Measurements from ENCODE around the gene FHIP1A. TPM values are rescaled to one million over a fixed set of nuclear protein-coding genes. Genes with fewer than 3 reads are reported as not detected.
A peak's percentile ranks its signal among the peaks of the same experiment; 100 is the strongest.

The FHIP1A gene
- total and polyA plus RNA-seq, 2 of the 8 experiments (the other 6 are each of a cell fraction or from before 2014, with no cell fraction given) = 17.9 to 75.2 TPM

DNA sequence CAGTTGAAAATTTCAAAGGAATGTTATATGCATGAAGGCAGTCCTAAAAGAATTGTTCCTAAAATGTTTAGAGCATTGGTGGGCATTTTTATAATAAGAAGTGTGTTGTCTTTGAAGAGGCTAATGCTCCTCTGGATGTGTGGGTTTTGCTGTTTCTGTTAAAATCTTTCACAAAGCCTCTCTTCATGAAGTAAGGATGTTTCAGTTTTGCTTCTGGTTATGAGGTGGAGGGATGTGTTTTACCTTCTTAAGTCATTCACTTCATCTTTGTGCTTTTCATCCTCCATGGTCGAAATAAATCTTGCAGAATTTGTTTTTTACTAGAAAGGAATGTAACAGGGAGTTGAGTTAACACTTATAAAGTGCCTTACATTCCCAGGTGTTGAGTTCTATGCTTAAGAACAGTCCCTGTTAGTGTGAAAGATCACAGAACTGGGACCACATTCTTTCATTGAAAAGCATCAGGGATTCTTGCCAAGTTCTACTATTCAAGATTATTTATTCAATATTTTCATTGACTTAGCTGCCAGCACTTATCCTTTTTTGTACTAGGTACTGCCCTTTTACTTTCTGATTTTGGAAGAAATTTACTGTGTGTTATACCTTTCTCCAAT, 21.1 kb downstream of the FHIP1A start:
- 62% methylated on average over 1 of the region's 1 CpG; no CpG with 5 or more reads in 1 of the 2 experiments for WGBS, 2 experiments (ENCODE audit: extremely low coverage in 1 of 2, insufficient coverage in 1 of 2, insufficient read length in 1 of 2, insufficient replicate concordance in 2 of 2, low coverage in 1 of 2, low lambda C conversion rate in 2 of 2, missing lambda C conversion rate in 1 of 2)
- Histone ChIP-seq H2BK5ac (ENCODE audit: low read depth, low read length) (no peak overlapping the region), H3K4me3 (ENCODE audit: extremely low read depth in 1 of 4, insufficient read depth in 2 of 4, low read depth in 3 of 4, low read length in 4 of 4) (no peak overlapping the region), H3K23ac (ENCODE audit: insufficient read length) (no peak overlapping the region), H3K9ac (replicated peaks in 1 of 4; ENCODE audit: extremely low read depth in 1 of 4, low read depth in 3 of 4, low read length in 3 of 4) (no peak overlapping the region), H3K9me3 (ENCODE audit: insufficient read depth in 2 of 2, low read depth in 1 of 2, low read length in 1 of 2) (no peaks in the 10 kb centered on the region; a peak in 1 of 4 replicates), H3K79me1 (ENCODE audit: low read depth, low read length) (no peaks in the 10 kb centered on the region), H2AK5ac (ENCODE audit: low read depth, low read length) (no peak overlapping the region), H3K79me2 (ENCODE audit: control insufficient read depth in 1 of 2, insufficient read depth in 2 of 2, low read length in 2 of 2) (peaks cover 4 to 92% of the 10 kb centered on the region in 2 experiments), H4K5ac (ENCODE audit: insufficient read length, low read depth, low read length) (no peak overlapping the region), H2BK20ac (ENCODE audit: low read length) (no peak overlapping the region), H3K14ac (ENCODE audit: insufficient read length) (no peak overlapping the region), H3K18ac (ENCODE audit: extremely low read depth, low read length) (no peak overlapping the region), H3K4me2 (ENCODE audit: insufficient read depth in 1 of 2, low read depth in 2 of 2, low read length in 2 of 2) (no peak overlapping the region), H2BK120ac (replicated peaks; ENCODE audit: low read depth, low read length) (no peak overlapping the region), H3K4me1 (replicated peaks in 1 of 4; ENCODE audit: control insufficient read depth in 3 of 4, insufficient read depth in 4 of 4, low read length in 3 of 4) (peaks cover 2 to 15% (median 12%) of the 10 kb centered on the region in 4 experiments; a peak in 4 of 7 replicates), H3K27ac (ENCODE audit: low read depth, low read length) (no peak overlapping the region), H2BK15ac (ENCODE audit: low read length) (no peak overlapping the region), H3K4ac (replicated peaks; ENCODE audit: insufficient read length, low read depth, low read length) (no peak overlapping the region), H4K91ac (replicated peaks; ENCODE audit: insufficient read length, low read length) (no peak overlapping the region), H2BK12ac (ENCODE audit: low read depth, low read length) (no peak overlapping the region), H3K23me2 (ENCODE audit: low read depth, low read length) (no peaks in the 10 kb centered on the region), H4K20me1 (replicated peaks in 1 of 2; ENCODE audit: control insufficient read depth in 1 of 2, insufficient read depth in 2 of 2, low read length in 2 of 2) (no peaks in the 10 kb centered on the region), H3K56ac (replicated peaks; ENCODE audit: insufficient read length, low read depth, low read length) (no peak overlapping the region), H4K8ac (ENCODE audit: extremely low read depth, insufficient read depth, low read length) (no peak overlapping the region), H2AFZ (ENCODE audit: low read length) (no peak overlapping the region), H3K27me3 (replicated peaks in 1 of 4; ENCODE audit: control insufficient read depth in 3 of 4, extremely low read depth in 1 of 4, insufficient read depth in 3 of 4, low read length in 3 of 4) (no peaks in the 10 kb centered on the region), H3K36me3 (ENCODE audit: control insufficient read depth in 2 of 4, insufficient read depth in 4 of 4, low read length in 3 of 4) (no peaks in the 10 kb centered on the region)
- FAIRE-seq = no peak
- ChIA-PET CTCF (ENCODE audit: partially characterized antibody) (interaction anchor here (1.1 to 1.3 kb wide), 3 partner anchors 11 to 184 kb away, joined by 3 read pairs; no protein-coding TSS in a partner anchor), POLR2A (ENCODE audit: partially characterized antibody) (interaction anchor here (0.7 to 1.8 kb wide), 2 partner anchors 22 to 51 kb away, joined by 3 read pairs; no protein-coding TSS in a partner anchor)
- DNase-seq (ENCODE audit: low read depth in 1 of 2, low spot score in 2 of 2) = no peak
- 0 out of 2 replicates have a peak, but pooled peaks have one; percentile 20 for TF ChIP-seq TEAD4 (IDR thresholded peaks at IDR 0.05; ENCODE audit: low read depth, low read length)
- TF ChIP-seq PHF8 (conservative IDR thresholded peaks at IDR 0.05; ENCODE audit: low read depth, low read length) = no peak

Data from H1 (cell line).